HepG2 (cell line): Measurements from ENCODE around the gene LYRM2. TPM values are rescaled to one million over a fixed set of nuclear protein-coding genes. Genes with fewer than 3 reads are reported as not detected.

Experiments used
- ARID3A ChIP-seq: IDR thresholded peaks from 2 replicates; pipeline ENCODE4 v1.6.1; 2012; ENCODE audit warnings: low read depth, low read length, improper control_type of control experiment
- ARID5B ChIP-seq: IDR thresholded peaks from 2 replicates; pipeline ENCODE4 v1.4.0; 2020; ENCODE audit warnings: mild to moderate bottlenecking, missing genetic modification reagents
- CEBPB ChIP-seq: IDR thresholded peaks from 2 replicates; pipeline ENCODE4 v1.6.1; 2011; ENCODE audit warnings: low read depth, low read length, improper control_type of control experiment, borderline replicate concordance
- FOXA1 ChIP-seq, 2 experiments: fragments of 450-650 bp in 1 of 2; sonication (generic) in 1 of 2; formaldehyde crosslinking in 1 of 2; IDR thresholded peaks; 2 replicates each; pipeline versions ENCODE4 v1.4.0 to v1.6.1; 2016 to 2020; ENCODE audit warnings: missing genetic modification reagents in 1 of 2
- MIXL1 ChIP-seq: IDR thresholded peaks from 2 replicates; pipeline ENCODE4 v1.6.1; 2016
- NR2C2 ChIP-seq: sonication (generic); formaldehyde crosslinking; IDR thresholded peaks from 2 replicates; pipeline ENCODE4 v1.4.0; 2020; ENCODE audit warnings: missing genetic modification reagents, mild to moderate bottlenecking, moderate library complexity, borderline replicate concordance
- PAXIP1 ChIP-seq: sonication (generic); formaldehyde crosslinking; conservative IDR thresholded peaks from 2 replicates; pipeline ENCODE4 v1.4.0; 2020; ENCODE audit warnings: mild to moderate bottlenecking, missing genetic modification reagents, moderate library complexity
- RARA ChIP-seq: IDR thresholded peaks from 2 replicates; pipeline ENCODE4 v1.6.1; 2016; ENCODE audit warnings: missing genetic modification reagents, missing compliant biosample characterization
- SOX13 ChIP-seq, 3 experiments: fragments of 450-650 bp in 1 of 3; sonication (generic) in 1 of 3; formaldehyde crosslinking in 1 of 3; IDR thresholded peaks in 2 of 3; conservative IDR thresholded peaks in 1 of 3; 2 replicates each; pipeline versions ENCODE4 v1.5.0 to v1.6.1; 2016 to 2020; ENCODE audit warnings: antibody characterized with exemption in 1 of 3, mild to moderate bottlenecking in 1 of 3, missing compliant biosample characterization in 1 of 3, missing genetic modification reagents in 1 of 3, moderate library complexity in 1 of 3
- SP2 ChIP-seq: sonication (generic); formaldehyde crosslinking; IDR thresholded peaks from 2 replicates; pipeline ENCODE4 v1.5.1; 2020; ENCODE audit warnings: mild to moderate bottlenecking, missing genetic modification reagents
- SRF ChIP-seq: IDR thresholded peaks from 2 replicates; pipeline ENCODE4 v1.6.1; 2011; ENCODE audit warnings: mild to moderate bottlenecking, low read depth, low read length, moderate library complexity
- ZBTB21 ChIP-seq: sonication (generic); formaldehyde crosslinking; IDR thresholded peaks from 2 replicates; pipeline ENCODE4 v1.4.0; 2020; ENCODE audit warnings: missing genetic modification reagents
- ZBTB7B ChIP-seq: sonication (generic); formaldehyde crosslinking; IDR thresholded peaks from 2 replicates; pipeline ENCODE4 v1.4.0; 2020; ENCODE audit warnings: missing genetic modification reagents
- ZFP37 ChIP-seq: sonication (generic); formaldehyde crosslinking; IDR thresholded peaks from 2 replicates; pipeline ENCODE4 v1.4.0; 2020; ENCODE audit warnings: missing genetic modification reagents, borderline replicate concordance
- ZNF331 ChIP-seq: sonication (generic); formaldehyde crosslinking; IDR thresholded peaks from 2 replicates; pipeline ENCODE4 v1.4.0; 2020; ENCODE audit warnings: missing genetic modification reagents
- ZNF430 ChIP-seq: sonication (generic); formaldehyde crosslinking; IDR thresholded peaks from 2 replicates; pipeline ENCODE4 v1.9.0; 2021; ENCODE audit warnings: mild to moderate bottlenecking, missing genetic modification reagents
- ZNF496 ChIP-seq: sonication (generic); formaldehyde crosslinking; IDR thresholded peaks from 2 replicates; pipeline ENCODE4 v1.8.1; 2023; ENCODE audit warnings: mild to moderate bottlenecking, moderate library complexity, missing genetic modification reagents; ENCODE audit not compliant: insufficient replicate concordance
- ZNF547 ChIP-seq: sonication (generic); formaldehyde crosslinking; IDR thresholded peaks from 2 replicates; pipeline ENCODE4 v1.5.1; 2020; ENCODE audit warnings: mild to moderate bottlenecking, missing genetic modification reagents
- ZNF678 ChIP-seq: sonication (generic); formaldehyde crosslinking; IDR thresholded peaks from 2 replicates; pipeline ENCODE4 v1.4.0; 2020; ENCODE audit warnings: mild to moderate bottlenecking, missing genetic modification reagents
- ZNF878 ChIP-seq: sonication (generic); formaldehyde crosslinking; IDR thresholded peaks from 2 replicates; pipeline ENCODE4 v1.8.1; 2023; ENCODE audit warnings: mild to moderate bottlenecking, missing genetic modification reagents, moderate library complexity
- polyA plus RNA-seq, 8 experiments: library from polyadenylated mRNA; depleted of rRNA in 3 of 8; stranded (reverse) in 7 of 8; unstranded in 1 of 8; fragments of >200 nt; fragmentation: Illumina TruSeq in 4 of 8; extraction: Trizol in 4 of 8; gene quantifications; 2 replicates each; pipeline versions ENCODE4 v1.2.1 to v1.2.3, GENCODE V29; 2011 to 2016; ENCODE audit warnings: low read depth in 4 of 8, missing spikeins in 1 of 8, mixed read lengths in 1 of 8; ENCODE audit not compliant: insufficient read depth in 1 of 8
- total RNA-seq, 5 experiments: library from RNA; depleted of rRNA; stranded (reverse); fragments of >200 nt; fragmentation: Illumina TruSeq; extraction: Trizol; gene quantifications; 2 replicates each; pipeline ENCODE4 v1.2.3, GENCODE V29; 2016; ENCODE audit warnings: low read depth in 1 of 5

Gene LYRM2
- total and polyA plus RNA-seq, 2 of the 13 experiments (the other 11 are each of a cell fraction or from before 2014, with no cell fraction given): 17.8 to 32.6 TPM

- TF ChIP-seq ZNF496 (CRISPR knock-in tag): no peak
- peak; percentile 42; the same call in 1 of the 2 replicates for TF ChIP-seq SRF
- no peak for TF ChIP-seq SP2 (CRISPR knock-in tag)
- TF ChIP-seq ZBTB7B (CRISPR knock-in tag): 0 out of 2 replicates have a peak, but pooled peaks have one; percentile 51
- TF ChIP-seq ARID5B (CRISPR knock-in tag): peak; percentile 69
- TF ChIP-seq MIXL1 (CRISPR knock-in tag): peak; percentile 56; the same call in 1 of the 2 replicates
- TF ChIP-seq ZBTB21: no peak
- TF ChIP-seq ZNF331 (CRISPR knock-in tag): 0 out of 2 replicates have a peak, but pooled peaks have one; percentile 30
- TF ChIP-seq ZNF878 (CRISPR knock-in tag): 0 out of 2 replicates have a peak, but pooled peaks have one; percentile 38
- no peak for TF ChIP-seq ZNF547 (CRISPR knock-in tag)
- TF ChIP-seq SOX13 (IDR thresholded peaks at IDR 0.05): no peak
- peak in 1 of 2 experiments; percentile 64; a peak in 1 of 4 replicates for TF ChIP-seq SOX13 (CRISPR knock-in tag; conservative IDR thresholded peaks at IDR 0.05 in 1 of 2, IDR thresholded peaks at IDR 0.05 in 1 of 2)
- no peak for TF ChIP-seq CEBPB
- TF ChIP-seq ZNF430: peak; percentile 64
- TF ChIP-seq ZNF678 (CRISPR knock-in tag): no peak
- TF ChIP-seq FOXA1 (IDR thresholded peaks at IDR 0.05): no peak
- peak; percentile 83 for TF ChIP-seq FOXA1 (CRISPR knock-in tag; IDR thresholded peaks at IDR 0.05)
- TF ChIP-seq NR2C2 (CRISPR knock-in tag): peak; percentile 38; the same call in 1 of the 2 replicates
- TF ChIP-seq PAXIP1 (CRISPR knock-in tag): peak; percentile 62
- TF ChIP-seq ARID3A: no peak
- TF ChIP-seq RARA (CRISPR knock-in tag): peak; percentile 74
- no peak for TF ChIP-seq ZFP37 (CRISPR knock-in tag)
These were observed 70.7 kb downstream of the LYRM2 start (continued) for GRCh38 chr6:89567630-89568390.
